ENCODE data around the gene PDC. TPM values are rescaled to one million over a fixed set of nuclear protein-coding genes. Genes with fewer than 3 reads are reported as not detected.

Gene PDC
- total and polyA plus RNA-seq, 8 donors, result not detected

DNA sequence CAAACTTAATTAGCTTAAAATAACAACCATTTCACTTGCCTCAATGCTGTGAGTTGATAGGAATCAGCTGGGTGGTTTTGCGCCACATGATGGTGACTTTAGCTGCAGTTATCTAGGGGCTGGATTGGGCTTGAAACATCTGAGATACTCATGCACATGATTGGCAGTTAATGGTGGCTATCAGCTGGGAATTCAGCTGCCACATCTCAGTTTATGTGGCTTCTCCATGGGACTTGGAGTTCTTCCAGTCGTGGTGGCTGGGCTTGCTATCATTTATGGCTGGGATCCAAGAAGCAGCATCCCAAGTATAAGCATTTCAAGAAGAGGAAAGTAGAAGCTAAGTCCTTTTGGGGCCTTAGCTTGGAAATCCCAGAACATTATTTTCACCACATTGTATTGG is 36.4 kb downstream of the PDC start:
- 57 to 60% methylated on average over 2 of the region's 2 CpGs for WGBS, 2 donors
- ATAC-seq (no peak), FAIRE-seq (no peak), DNase-seq (no peak)
- Histone ChIP-seq H3K9me3 (no peaks in the 10 kb centered on the region), H3K27me3 (no peaks in the 10 kb centered on the region), H3K27ac (no peak overlapping the region), H3K4me3 (no peak overlapping the region), H3K36me3 (peaks cover 0 to 2% (median 0%) of the 10 kb centered on the region in 3 donors), H3K4me1 (no peaks in the 10 kb centered on the region)
- TF ChIP-seq, protein P1, sequence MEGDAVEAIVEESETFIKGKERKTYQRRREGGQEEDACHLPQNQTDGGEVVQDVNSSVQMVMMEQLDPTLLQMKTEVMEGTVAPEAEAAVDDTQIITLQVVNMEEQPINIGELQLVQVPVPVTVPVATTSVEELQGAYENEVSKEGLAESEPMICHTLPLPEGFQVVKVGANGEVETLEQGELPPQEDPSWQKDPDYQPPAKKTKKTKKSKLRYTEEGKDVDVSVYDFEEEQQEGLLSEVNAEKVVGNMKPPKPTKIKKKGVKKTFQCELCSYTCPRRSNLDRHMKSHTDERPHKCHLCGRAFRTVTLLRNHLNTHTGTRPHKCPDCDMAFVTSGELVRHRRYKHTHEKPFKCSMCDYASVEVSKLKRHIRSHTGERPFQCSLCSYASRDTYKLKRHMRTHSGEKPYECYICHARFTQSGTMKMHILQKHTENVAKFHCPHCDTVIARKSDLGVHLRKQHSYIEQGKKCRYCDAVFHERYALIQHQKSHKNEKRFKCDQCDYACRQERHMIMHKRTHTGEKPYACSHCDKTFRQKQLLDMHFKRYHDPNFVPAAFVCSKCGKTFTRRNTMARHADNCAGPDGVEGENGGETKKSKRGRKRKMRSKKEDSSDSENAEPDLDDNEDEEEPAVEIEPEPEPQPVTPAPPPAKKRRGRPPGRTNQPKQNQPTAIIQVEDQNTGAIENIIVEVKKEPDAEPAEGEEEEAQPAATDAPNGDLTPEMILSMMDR (IDR thresholded peaks at IDR 0.05), result no peak
- intact Hi-C loops (cut with DNase I), result no loop called here

- H3K4me1 ChIP-seq, result no peaks in the 10 kb centered on the region
- DNase-seq (no peak), FAIRE-seq (no peak), ATAC-seq (no peak)
- TF ChIP-seq, protein P1 (IDR thresholded peaks at IDR 0.05), result no peak
- no peak overlapping the region for H3K27ac ChIP-seq
- WGBS, 2 donors, result 88 to 90% methylated on average over 6 of the region's 6 CpGs
- H3K4me3 ChIP-seq, result no peak overlapping the region
- H3K36me3 ChIP-seq, result peaks cover 0 to 14% (median 0%) of the 10 kb centered on the region in 3 donors
- H3K9me3 ChIP-seq, result no peaks in the 10 kb centered on the region
- H3K27me3 ChIP-seq, result no peaks in the 10 kb centered on the region
- intact Hi-C loops (cut with DNase I), result no loop called here
Measured at GRCh38 chr1:186421446-186421845, 39.5 kb downstream of the PDC start.

DNA sequence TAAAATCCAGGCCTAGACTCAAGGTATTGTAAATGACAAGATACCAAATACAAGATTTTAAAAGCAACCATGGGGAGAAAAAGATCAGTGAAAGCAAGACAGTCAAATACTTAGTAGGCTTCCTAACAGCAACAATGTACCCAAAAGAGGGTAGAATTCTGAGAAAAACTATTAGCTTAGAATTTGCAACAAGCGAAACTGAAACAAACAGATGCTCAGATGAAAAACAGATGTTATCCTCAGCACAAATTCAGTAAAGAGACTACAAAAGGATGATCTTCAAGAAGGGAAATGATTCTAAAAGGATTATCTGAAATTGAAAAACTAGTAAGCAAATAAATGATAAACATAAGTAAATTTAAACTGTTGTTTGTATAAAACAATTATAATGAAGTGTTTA is 40.0 kb downstream of the PDC start:
- intact Hi-C loops (cut with DNase I), result no loop called here
- Histone ChIP-seq H3K27ac (no peak overlapping the region), H3K4me1 (no peaks in the 10 kb centered on the region), H3K4me3 (no peak overlapping the region), H3K27me3 (no peaks in the 10 kb centered on the region), H3K36me3 (peaks cover 0 to 14% (median 0%) of the 10 kb centered on the region in 3 donors), H3K9me3 (no peaks in the 10 kb centered on the region)
- WGBS, 2 donors, result 90 to 98% methylated on average over 1 of the region's 1 CpG
- ATAC-seq (no peak), DNase-seq (no peak), FAIRE-seq (peak; percentile 83)
- TF ChIP-seq, protein P1 (IDR thresholded peaks at IDR 0.05), result no peak

DNA sequence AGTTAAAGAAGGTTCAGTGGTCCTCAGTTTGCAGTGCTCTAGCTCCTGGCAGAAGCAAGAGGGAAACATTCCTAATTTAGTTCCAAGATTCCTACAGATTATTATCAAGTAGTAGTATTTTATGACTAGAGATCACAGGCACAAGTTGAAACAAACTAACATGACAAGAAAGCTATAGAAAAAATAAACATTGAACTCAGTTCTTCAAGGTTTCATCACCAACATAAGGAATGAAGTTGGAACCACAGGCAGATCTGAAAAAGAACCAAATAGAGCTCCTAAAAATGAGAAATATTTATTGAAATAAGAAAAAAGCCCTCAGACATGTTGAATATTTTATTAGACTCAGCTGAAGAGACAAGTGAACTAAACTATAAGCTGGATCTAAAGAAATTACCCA is 40.6 kb downstream of the PDC start:
- no peak overlapping the region for H3K27ac ChIP-seq
- no peaks in the 10 kb centered on the region for H3K4me1 ChIP-seq
- FAIRE-seq (no peak), ATAC-seq (no peak), DNase-seq (no peak)
- H3K4me3 ChIP-seq, result no peak overlapping the region
- H3K27me3 ChIP-seq, result no peaks in the 10 kb centered on the region
- TF ChIP-seq, protein P1 (IDR thresholded peaks at IDR 0.05), result no peak
- no peaks in the 10 kb centered on the region for H3K9me3 ChIP-seq
- intact Hi-C loops (cut with DNase I), result no loop called here
- H3K36me3 ChIP-seq, result peaks cover 0 to 14% (median 0%) of the 10 kb centered on the region in 3 donors

DNA sequence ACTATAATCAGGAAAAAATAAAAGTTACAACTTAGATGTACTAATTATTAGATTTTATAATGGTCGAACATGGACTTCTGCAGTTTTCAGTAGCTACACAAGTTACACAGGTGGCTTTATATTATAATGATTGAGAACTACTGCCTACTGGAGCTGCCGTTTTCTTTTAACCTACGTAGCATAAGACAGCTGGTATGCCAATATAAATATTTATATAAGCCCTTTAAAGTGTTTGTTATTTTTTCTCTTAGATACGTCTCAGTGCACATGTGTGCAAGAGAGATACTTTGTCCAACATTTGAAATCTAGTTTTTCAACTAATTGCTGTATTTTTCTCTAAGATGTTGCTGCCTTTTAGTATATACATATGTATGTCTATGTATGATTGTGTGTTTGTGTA is 42.4 kb downstream of the PDC start:
- DNase-seq (no peak), ATAC-seq (peak; percentile 47 to 78 (median 60)), FAIRE-seq (no peak)
- H3K4me3 ChIP-seq, result no peak overlapping the region
- intact Hi-C loops (cut with DNase I), result no loop called here
- H3K27ac ChIP-seq, result no peak overlapping the region
- no peaks in the 10 kb centered on the region for H3K4me1 ChIP-seq
- no peaks in the 10 kb centered on the region for H3K27me3 ChIP-seq
- peaks cover 0 to 14% (median 0%) of the 10 kb centered on the region in 3 donors for H3K36me3 ChIP-seq
- no peaks in the 10 kb centered on the region for H3K9me3 ChIP-seq
- WGBS, 2 donors, result 42 to 43% methylated on average over 4 of the region's 4 CpGs
- TF ChIP-seq, protein P1 (IDR thresholded peaks at IDR 0.05), result no peak

Data from pancreas (tissue), 10 donors.